OCI-LY1 (cell line): ENCODE measurements around the gene MKNK1.
A peak's percentile ranks its signal among the peaks of the same experiment; 100 is the strongest.

Experiments used
- H2AFZ ChIP-seq: fragments of 200-600 bp; sonication (generic), shearing (Covaris generic); 2 replicates; pipeline ENCODE4 v1.6.0; 2014; ENCODE audit warnings: antibody characterized with exemption, mild to moderate bottlenecking, low read length
- H3F3A ChIP-seq: fragments of 200-600 bp; sonication (generic), shearing (Covaris generic); 2 replicates; pipeline ENCODE4 v1.6.0; 2014; ENCODE audit warnings: mild to moderate bottlenecking, antibody characterized with exemption, low read length, moderate library complexity; ENCODE audit not compliant: insufficient read depth
- H3K27ac ChIP-seq: fragments of 200-600 bp; sonication (generic); 2 replicates; pipeline ENCODE4 v1.5.1; 2014; ENCODE audit warnings: low read length, mixed run types, mild to moderate bottlenecking, low read depth; ENCODE audit not compliant: poor library complexity, severe bottlenecking
- H3K27me3 ChIP-seq: fragments of 200-600 bp; sonication (generic); 2 replicates; pipeline ENCODE4 v1.6.0; 2014; ENCODE audit warnings: antibody characterized with exemption, mild to moderate bottlenecking, low read length, moderate library complexity; ENCODE audit not compliant: insufficient read depth
- H3K36me3 ChIP-seq: fragments of 200-600 bp; sonication (generic); 2 replicates; pipeline ENCODE4 v1.6.1; 2014; ENCODE audit warnings: mild to moderate bottlenecking, antibody characterized with exemption, low read length, moderate library complexity, mixed read lengths; ENCODE audit not compliant: insufficient read depth
- H3K4me1 ChIP-seq: fragments of 200-600 bp; sonication (generic); 2 replicates; pipeline ENCODE4 v1.5.1; 2014; ENCODE audit warnings: mild to moderate bottlenecking, low read length, moderate library complexity; ENCODE audit not compliant: insufficient read depth, severe bottlenecking
- H3K4me2 ChIP-seq: fragments of 200-600 bp; sonication (generic), shearing (Covaris generic); 2 replicates; pipeline ENCODE4 v1.6.1; 2014; ENCODE audit warnings: low read length
- H3K4me3 ChIP-seq: fragments of 200-600 bp; sonication (generic); 2 replicates; pipeline ENCODE4 v1.5.1; 2014; ENCODE audit warnings: low read length, low read depth, mild to moderate bottlenecking, mixed read lengths; ENCODE audit not compliant: poor library complexity, severe bottlenecking
- H3K79me2 ChIP-seq: fragments of 200-600 bp; shearing (Covaris generic); 2 replicates; pipeline ENCODE4 v1.6.1; 2016; ENCODE audit warnings: mixed run types, low read length, mixed read lengths; ENCODE audit not compliant: insufficient read depth
- H3K9ac ChIP-seq: fragments of 200-600 bp; sonication (generic), shearing (Covaris generic); 2 replicates; pipeline ENCODE4 v1.6.1; 2014; ENCODE audit warnings: mild to moderate bottlenecking, low read length, mixed read lengths
- H3K9me2 ChIP-seq: fragments of 200-600 bp; sonication (generic), shearing (Covaris generic); 2 replicates; pipeline ENCODE4 v1.6.1; 2014; ENCODE audit warnings: low read depth, mild to moderate bottlenecking, low read length, mixed read lengths
- H3K9me3 ChIP-seq: fragments of 200-600 bp; shearing (Covaris generic); 2 replicates; pipeline ENCODE4 v1.6.1; 2014; ENCODE audit warnings: low read length, mixed read lengths
- H4K20me1 ChIP-seq: fragments of 200-600 bp; sonication (generic), shearing (Covaris generic); 2 replicates; pipeline ENCODE4 v1.6.0; 2016; ENCODE audit warnings: mild to moderate bottlenecking, low read length; ENCODE audit not compliant: insufficient read depth
- CTCF ChIP-seq: fragments of 200-600 bp; sonication (generic), shearing (Covaris generic); IDR thresholded peaks from 2 replicates; pipeline ENCODE4 v1.5.1; 2017; ENCODE audit warnings: mild to moderate bottlenecking, antibody characterized with exemption, low read length, moderate library complexity, mixed read lengths
- EZH2 ChIP-seq: fragments of 200-600 bp; sonication (generic), shearing (Covaris generic); IDR thresholded peaks from 2 replicates; pipeline ENCODE4 v1.8.0; 2017; ENCODE audit warnings: borderline replicate concordance, mixed run types, mild to moderate bottlenecking, antibody characterized with exemption, low read length, moderate library complexity, mixed read lengths

MKNK1 gene

GRCh38 chr1:46554236-46554596 lies 49.9 kb downstream of the MKNK1 start:
- no peak overlapping the region for H3K4me2 ChIP-seq
- H3F3A ChIP-seq: no peaks in the 10 kb centered on the region
- H3K79me2 ChIP-seq: no peaks in the 10 kb centered on the region
- H4K20me1 ChIP-seq: no peaks in the 10 kb centered on the region
- H3K4me1 ChIP-seq: no peaks in the 10 kb centered on the region
- no peaks in the 10 kb centered on the region for H3K36me3 ChIP-seq
- no peak overlapping the region for H3K27ac ChIP-seq
- TF ChIP-seq EZH2 (no peak), CTCF (no peak)
- no peaks in the 10 kb centered on the region for H3K9me2 ChIP-seq
- H3K9me3 ChIP-seq: no peaks in the 10 kb centered on the region
- no peak overlapping the region for H2AFZ ChIP-seq
- H3K27me3 ChIP-seq: no peaks in the 10 kb centered on the region
- H3K4me3 ChIP-seq: no peak overlapping the region
- H3K9ac ChIP-seq: no peak overlapping the region

- Histone ChIP-seq H3K9ac (no peak overlapping the region), H3K36me3 (no peaks in the 10 kb centered on the region), H3K9me2 (no peaks in the 10 kb centered on the region), H3F3A (no peaks in the 10 kb centered on the region), H3K4me2 (no peak overlapping the region), H3K27ac (no peak overlapping the region), H3K4me3 (no peak overlapping the region), H3K4me1 (no peaks in the 10 kb centered on the region), H3K9me3 (no peaks in the 10 kb centered on the region), H2AFZ (no peak overlapping the region), H3K79me2 (no peaks in the 10 kb centered on the region), H3K27me3 (no peaks in the 10 kb centered on the region), H4K20me1 (no peaks in the 10 kb centered on the region)
- TF ChIP-seq CTCF: 0 out of 2 replicates have a peak, but pooled peaks have one; percentile 16
- no peak for TF ChIP-seq EZH2
These were observed 50.6 kb downstream of the MKNK1 start for GRCh38 chr1:46553506-46553905.

GRCh38 chr1:46552357-46553237 lies 51.5 kb downstream of the MKNK1 start:
- Histone ChIP-seq H4K20me1 (no peaks in the 10 kb centered on the region), H3K4me1 (no peaks in the 10 kb centered on the region), H2AFZ (no peak overlapping the region), H3F3A (no peaks in the 10 kb centered on the region), H3K9me2 (no peaks in the 10 kb centered on the region), H3K9me3 (no peaks in the 10 kb centered on the region), H3K9ac (no peak overlapping the region), H3K4me3 (no peak overlapping the region), H3K4me2 (no peak overlapping the region), H3K27me3 (no peaks in the 10 kb centered on the region), H3K36me3 (no peaks in the 10 kb centered on the region), H3K27ac (no peak overlapping the region), H3K79me2 (no peaks in the 10 kb centered on the region)
- TF ChIP-seq CTCF (no peak), EZH2 (no peak)
